Hepatocyte (in vitro differentiated cells): ENCODE measurements around the gene ADCYAP1R1. TPM values are rescaled to one million over a fixed set of nuclear protein-coding genes. Genes with fewer than 3 reads are reported as not detected.

Source experiments
- DNase-seq: peaks from one replicate; pipeline ENCODE4 v3.0.0-alpha.2; 2016; ENCODE audit warnings: low spot score
- H2AFZ ChIP-seq: fragments of 200-600 bp; sonication (generic); 2 replicates; pipeline ENCODE4 v1.6.0; 2016; ENCODE audit warnings: antibody characterized with exemption, mild to moderate bottlenecking
- H3K27ac ChIP-seq: fragments of 200-600 bp; sonication (generic); 2 replicates; pipeline ENCODE4 v1.5.1; 2016; ENCODE audit warnings: mild to moderate bottlenecking
- H3K27me3 ChIP-seq: fragments of 200-600 bp; sonication (generic); 2 replicates; pipeline ENCODE4 v1.6.1; 2016
- H3K36me3 ChIP-seq: fragments of 200-600 bp; sonication (generic); replicated peaks from 2 replicates; pipeline ENCODE4 v1.5.1; 2016; ENCODE audit warnings: low read depth; ENCODE audit not compliant: insufficient read depth
- H3K4me1 ChIP-seq: fragments of 200-600 bp; sonication (generic); 2 replicates; pipeline ENCODE4 v1.5.1; 2016; ENCODE audit warnings: mild to moderate bottlenecking, moderate library complexity; ENCODE audit not compliant: insufficient read depth
- H3K4me2 ChIP-seq: fragments of 200-600 bp; sonication (generic); 2 replicates; pipeline ENCODE4 v1.6.0; 2016
- H3K4me3 ChIP-seq: fragments of 200-600 bp; sonication (generic); 2 replicates; pipeline ENCODE4 v1.5.1; 2016; ENCODE audit warnings: mild to moderate bottlenecking
- H3K79me2 ChIP-seq: fragments of 200-600 bp; sonication (generic); 2 replicates; pipeline ENCODE4 v1.6.0; 2017; ENCODE audit warnings: mild to moderate bottlenecking
- H3K9me2 ChIP-seq: fragments of 200-600 bp; sonication (generic); replicated peaks from 2 replicates; pipeline ENCODE4 v1.6.0; 2017; ENCODE audit warnings: mild to moderate bottlenecking; ENCODE audit not compliant: insufficient read depth
- H3K9me3 ChIP-seq: fragments of 200-600 bp; sonication (generic); 2 replicates; pipeline ENCODE4 v1.5.1; 2016; ENCODE audit warnings: low read depth, mild to moderate bottlenecking
- H4K20me1 ChIP-seq: fragments of 200-600 bp; sonication (generic); 2 replicates; pipeline ENCODE4 v1.6.0; 2016; ENCODE audit warnings: mild to moderate bottlenecking; ENCODE audit not compliant: insufficient read depth, poor library complexity, severe bottlenecking
- CTCF ChIP-seq: fragments of 200-600 bp; sonication (generic); IDR thresholded peaks from 2 replicates; pipeline ENCODE4 v1.5.1; 2016; ENCODE audit warnings: antibody characterized with exemption, mild to moderate bottlenecking; ENCODE audit not compliant: poor library complexity
- EZH2 ChIP-seq: fragments of 200-600 bp; sonication (generic); IDR thresholded peaks from 2 replicates; pipeline ENCODE4 v1.6.1; 2016; ENCODE audit warnings: antibody characterized with exemption, mild to moderate bottlenecking, borderline replicate concordance
- EZH2phosphoT487 ChIP-seq: fragments of 200-600 bp; sonication (generic); IDR thresholded peaks from one replicate; pipeline ENCODE4 v1.6.1; 2018; ENCODE audit warnings: antibody characterized with exemption, mild to moderate bottlenecking, low read depth, moderate library complexity; ENCODE audit not compliant: unreplicated experiment, severe bottlenecking
- WGBS: methylation state at CpG from one replicate; pipeline ENCODE4 v1.1.6; 2016; ENCODE audit warnings: low lambda C conversion rate; ENCODE audit errors: missing lambda C conversion rate; 5-methylcytosine and 5-hydroxymethylcytosine counted together
- polyA plus RNA-seq: library from polyadenylated mRNA; unstranded; fragments of >200 nt; fragmentation: Nextera tagmentation; extraction: Ambion mirVana; gene quantifications from 2 replicates; pipeline ENCODE4 v1.2.1, GENCODE V29; 2016
- total RNA-seq: library from RNA; depleted of rRNA; stranded (reverse); fragments of >200 nt; gene quantifications from 2 replicates; pipeline ENCODE4 v1.2.3, GENCODE V29; 2014

ADCYAP1R1 gene
- total and polyA plus RNA-seq, 2 experiments from 2014 or later: 0.10 TPM; not detected in 1

- H3K27ac ChIP-seq: no peak overlapping the region
- H3K36me3 ChIP-seq: no peaks in the 10 kb centered on the region
- no peaks in the 10 kb centered on the region for H4K20me1 ChIP-seq
- no peaks in the 10 kb centered on the region for H3K4me1 ChIP-seq
- H3K4me3 ChIP-seq: no peak overlapping the region
- H3K9me2 ChIP-seq: no peaks in the 10 kb centered on the region
- H3K4me2 ChIP-seq: no peak overlapping the region
- WGBS: 88% methylated on average over 8 of the region's 13 CpGs
- no peak overlapping the region for H2AFZ ChIP-seq
- H3K9me3 ChIP-seq: no peaks in the 10 kb centered on the region
- DNase-seq: no peak
- TF ChIP-seq EZH2phosphoT487 (no peak), EZH2 (no peak), CTCF (no peak)
- no peaks in the 10 kb centered on the region for H3K79me2 ChIP-seq
- peaks cover 5% of the 10 kb centered on the region for H3K27me3 ChIP-seq
Measured at GRCh38 chr7:31106303-31107105, 54.4 kb downstream of the ADCYAP1R1 start.

GRCh38 chr7:31107106-31108090, 55.3 kb downstream of the ADCYAP1R1 start:
- DNase-seq: no peak
- H3K9me3 ChIP-seq: no peaks in the 10 kb centered on the region

GRCh38 chr7:31108097-31108657, 56.1 kb downstream of the ADCYAP1R1 start:
- TF ChIP-seq EZH2: no peak
- no peak for TF ChIP-seq EZH2phosphoT487
- TF ChIP-seq CTCF: no peak
- 83% methylated on average over 1 of the region's 1 CpG for WGBS
- Histone ChIP-seq H2AFZ (no peak overlapping the region), H3K4me2 (no peak overlapping the region), H3K36me3 (no peaks in the 10 kb centered on the region), H4K20me1 (no peaks in the 10 kb centered on the region), H3K27me3 (peaks cover 9% of the 10 kb centered on the region), H3K4me1 (no peaks in the 10 kb centered on the region), H3K27ac (no peak overlapping the region), H3K9me3 (no peaks in the 10 kb centered on the region), H3K4me3 (no peak overlapping the region), H3K79me2 (no peaks in the 10 kb centered on the region), H3K9me2 (no peaks in the 10 kb centered on the region)
- DNase-seq: no peak

More at GRCh38 chr7:31107106-31108090, 55.3 kb downstream of the ADCYAP1R1 start:
- no peaks in the 10 kb centered on the region for H3K4me1 ChIP-seq
- H2AFZ ChIP-seq: no peak overlapping the region
- H3K4me2 ChIP-seq: no peak overlapping the region
- no peaks in the 10 kb centered on the region for H3K9me2 ChIP-seq
- no peak overlapping the region for H3K27ac ChIP-seq
- H3K36me3 ChIP-seq: no peaks in the 10 kb centered on the region
- H3K79me2 ChIP-seq: no peaks in the 10 kb centered on the region
- TF ChIP-seq CTCF (no peak), EZH2 (no peak), EZH2phosphoT487 (no peak)
- H3K27me3 ChIP-seq: peaks cover 5% of the 10 kb centered on the region
- no peaks in the 10 kb centered on the region for H4K20me1 ChIP-seq
- 85% methylated on average over 15 of the region's 15 CpGs for WGBS
- H3K4me3 ChIP-seq: no peak overlapping the region
